ENCODE data around the gene VPS41.

GRCh38 chr7:38873433-38873832 lies 35.6 kb downstream of the VPS41 start:
- TF ChIP-seq EZH2 (IDR thresholded peaks at IDR 0.05; ENCODE audit: low read depth), result no peak
- TF ChIP-seq CTCF (conservative IDR thresholded peaks at IDR 0.05), result no peak

Data from PC-9 (cell line).